ENCODE measurements around the gene KRTAP20-3. TPM values are rescaled to one million over a fixed set of nuclear protein-coding genes. Genes with fewer than 3 reads are reported as not detected.

Gene KRTAP20-3
- total and polyA plus RNA-seq, 10 of the 15 experiments (the other 5 are each of a cell fraction or from before 2014, with no cell fraction given): not detected

- TF ChIP-seq ZBTB4 (CRISPR knock-in tag; IDR thresholded peaks at IDR 0.05) (no peak), ATF7 (IDR thresholded peaks at IDR 0.05; ENCODE audit: low read depth) (no peak)
Measured at GRCh38 chr21:30676737-30677136, 34.1 kb downstream of the KRTAP20-3 start (continued).

GRCh38 chr21:30680586-30680985 lies 37.9 kb downstream of the KRTAP20-3 start:
- in situ Hi-C loops (cut with MboI): no loop called here
- CTCF ChIA-PET: no interaction called here
- no TSS peak for BruUV-seq (replicated peaks)
- TF ChIP-seq USF2 (IDR thresholded peaks at IDR 0.05; ENCODE audit: borderline replicate concordance, low read depth, low read length): no peak
- TF ChIP-seq HCFC1 (IDR thresholded peaks at IDR 0.05; ENCODE audit: low read length): no peak
- no peak for TF ChIP-seq TCF7 (IDR thresholded peaks at IDR 0.05; ENCODE audit: borderline replicate concordance)
- TF ChIP-seq CHD1 (IDR thresholded peaks at IDR 0.05; ENCODE audit: low read depth, low read length): no peak
- TF ChIP-seq PKNOX1 (IDR thresholded peaks at IDR 0.05): no peak
- TF ChIP-seq MLLT1 (IDR thresholded peaks at IDR 0.05): no peak
- no peak for TF ChIP-seq SIN3A (IDR thresholded peaks at IDR 0.05; ENCODE audit: low read depth, low read length)
- TF ChIP-seq SUZ12 (IDR thresholded peaks at IDR 0.05; ENCODE audit: unreplicated experiment): no peak
- no peak for TF ChIP-seq TARDBP (IDR thresholded peaks at IDR 0.05; ENCODE audit: borderline replicate concordance)
- TF ChIP-seq SPI1 (IDR thresholded peaks at IDR 0.05; ENCODE audit: borderline replicate concordance, insufficient read depth, low read depth, low read length): no peak
- no peak for TF ChIP-seq CEBPZ (IDR thresholded peaks at IDR 0.05; ENCODE audit: low read depth, low read length)
- no peak for TF ChIP-seq MTA2 (IDR thresholded peaks at IDR 0.05; ENCODE audit: low read depth)

More at GRCh38 chr21:30680586-30680985, 37.9 kb downstream of the KRTAP20-3 start:
- DNase-seq (ENCODE audit: low read depth, low spot score): no peak
- H3K27ac ChIP-seq (ENCODE audit: control insufficient read depth, insufficient read depth): no peak overlapping the region
- ATAC-seq: no peak
- H3K36me3 ChIP-seq (ENCODE audit: control insufficient read depth in 2 of 2, insufficient read depth in 2 of 2, low read length in 1 of 2): no peaks in the 10 kb centered on the region
- no peaks in the 10 kb centered on the region for H4K20me1 ChIP-seq (ENCODE audit: control insufficient read depth, insufficient read depth)
- no peak overlapping the region for H2AFZ ChIP-seq (ENCODE audit: control insufficient read depth, low read depth, low read length)
- H3K9me3 ChIP-seq (replicated peaks; ENCODE audit: control insufficient read depth, insufficient read depth, low read length): no peaks in the 10 kb centered on the region
- POLR2A ChIA-PET: no interaction called here
- SMC1A ChIA-PET (ENCODE audit: uncharacterized antibody, unreplicated experiment): no interaction called here
- RAD21 ChIA-PET (ENCODE audit: unreplicated experiment): no interaction called here
- H3K79me2 ChIP-seq (ENCODE audit: control insufficient read depth, insufficient read depth, low read length): no peaks in the 10 kb centered on the region
- FAIRE-seq: no peak
- H3K4me2 ChIP-seq (ENCODE audit: control insufficient read depth, insufficient read depth): no peak overlapping the region
- no peak overlapping the region for H3K9ac ChIP-seq (ENCODE audit: control insufficient read depth, insufficient read depth, low read length)
- H3K27me3 ChIP-seq (replicated peaks in 1 of 2; ENCODE audit: control insufficient read depth in 2 of 2, insufficient read depth in 2 of 2, low read length in 1 of 2): no peaks in the 10 kb centered on the region
- no peak overlapping the region for H3K4me3 ChIP-seq
- no peaks in the 10 kb centered on the region for H3K4me1 ChIP-seq (ENCODE audit: control insufficient read depth, insufficient read depth, low read length)
- WGBS (ENCODE audit: insufficient coverage, insufficient replicate concordance, low lambda C conversion rate, missing lambda C conversion rate): 0% methylated on average over 1 of the region's 1 CpG
- intact Hi-C loops (cut with micrococcal nuclease; ENCODE audit: unreplicated experiment): no loop called here

Measured in GM12878 (cell line).